ENCODE data around the gene NOTCH2NLA.
"Not testable (repeated sequence)": the region's sequence is repeated elsewhere in the genome, so short reads cannot be mapped to it uniquely, and the experiment has no call there.

GRCh38 chr1:146167740-146168139 is 61.1 kb downstream of the NOTCH2NLA start:
- not testable (repeated sequence) for TF ChIP-seq CTCF, EZH2phosphoT487 (IDR thresholded peaks at IDR 0.05; ENCODE audit: low read length)

Data from MM.1S (cell line).